K562 (cell line): ENCODE results near the gene PARD3B. TPM values are rescaled to one million over a fixed set of nuclear protein-coding genes. Genes with fewer than 3 reads are reported as not detected.

Experiments used
- ATAC-seq: fragments of 200-7000 bp; cut with Tn5 transposase; 3 replicates; pipeline ENCODE4 v1.9.1; 2020; ENCODE audit warnings: moderate library complexity
- BruUV-seq: library from RNA; stranded (reverse); fragments of 400-500 nt; replicated peaks from 2 replicates; lab custom pipeline; 2021; lab: Mats Ljungman, UMichigan
- CTCF ChIA-PET: fragments of 300-600 bp; formaldehyde crosslinking; extraction: SDS; loops from one replicate; lab custom pipeline; 2021; ENCODE audit warnings: low intra/inter-chr PET ratio; lab: Yijun Ruan, JAX
- POLR2A ChIA-PET: fragments of 300-600, 350-650 bp; sonication (Branson Sonifier 250); formaldehyde crosslinking; extraction: SDS; loops from one replicate; lab custom pipeline; 2021; ENCODE audit warnings: antibody characterized with exemption, inconsistent platforms; lab: Yijun Ruan, JAX
- DNase-seq, 4 experiments: peaks; one replicate each; pipeline versions ENCODE4 v3.0.0 to v3.0.0-alpha.2; 2011 to 2018; ENCODE audit warnings: low spot score in 3 of 4, mixed read lengths in 3 of 4; ENCODE audit errors: extremely low read depth in 1 of 4
- FAIRE-seq: peaks from 2 replicates; lab custom pipeline; 2011; peaks lifted over from hg19 to GRCh38; lab: Jason Lieb, UNC
- H2AFZ ChIP-seq: 2 replicates; pipeline ENCODE4 v1.6.0; 2011; ENCODE audit warnings: low read depth, low read length, control low read depth, inconsistent platforms
- H3K27ac ChIP-seq: fragments of 200-600 bp; 3 replicates; pipeline ENCODE4 v1.8.0; 2011; ENCODE audit warnings: low read depth, mild to moderate bottlenecking, control low read depth, inconsistent platforms, low read length, moderate library complexity, mixed read lengths; ENCODE audit errors: extremely low read depth
- H3K27me3 ChIP-seq, 2 experiments: fragments of 300-600 bp in 1 of 2; 2 replicates in 1 of 2; 3 replicates in 1 of 2; pipeline versions ENCODE4 v1.6.0 to v1.8.0; 2011; ENCODE audit warnings: inconsistent platforms in 2 of 2, low read length in 2 of 2, mild to moderate bottlenecking in 1 of 2, mixed read lengths in 1 of 2, moderate library complexity in 1 of 2; ENCODE audit not compliant: control insufficient read depth in 2 of 2, insufficient read depth in 2 of 2
- H3K36me3 ChIP-seq: fragments of 300-600 bp; 3 replicates; pipeline ENCODE4 v1.8.0; 2011; ENCODE audit warnings: mild to moderate bottlenecking, low read length, inconsistent platforms; ENCODE audit not compliant: control insufficient read depth, insufficient read depth
- H3K4me1 ChIP-seq, 2 experiments: fragments of 200-600 bp in 1 of 2; replicated peaks in 1 of 2; 2 replicates in 1 of 2; 3 replicates in 1 of 2; pipeline versions ENCODE4 v1.5.1 to v1.8.0; 2011; ENCODE audit warnings: inconsistent platforms in 2 of 2, low read length in 2 of 2, mild to moderate bottlenecking in 1 of 2, mixed read lengths in 1 of 2, moderate library complexity in 1 of 2; ENCODE audit not compliant: control insufficient read depth in 2 of 2, insufficient read depth in 2 of 2
- H3K4me2 ChIP-seq: 2 replicates; pipeline ENCODE4 v1.6.1; 2011; ENCODE audit warnings: low read length, control low read depth, inconsistent platforms, mixed read lengths; ENCODE audit not compliant: insufficient read depth
- H3K4me3 ChIP-seq: fragments of 200-600 bp; sonication (generic), shearing (Covaris generic); 2 replicates; pipeline ENCODE4 v1.5.1; 2016; ENCODE audit warnings: control low read depth, inconsistent platforms
- H3K79me2 ChIP-seq: fragments of 200-600 bp; 3 replicates; pipeline ENCODE4 v1.8.0; 2011; ENCODE audit warnings: low read length, inconsistent platforms; ENCODE audit not compliant: control insufficient read depth, insufficient read depth
- H3K9ac ChIP-seq, 2 experiments: 2 replicates each; pipeline versions ENCODE4 v1.6.0 to v1.6.1; 2011; ENCODE audit warnings: low read depth in 2 of 2, low read length in 2 of 2, control low read depth in 1 of 2, inconsistent platforms in 1 of 2, mild to moderate bottlenecking in 1 of 2, mixed read lengths in 1 of 2; ENCODE audit not compliant: insufficient read depth in 1 of 2
- H3K9me1 ChIP-seq: one replicate; pipeline ENCODE4 v1.6.0; 2011; ENCODE audit warnings: inconsistent platforms, mild to moderate bottlenecking, low read length, moderate library complexity; ENCODE audit not compliant: control insufficient read depth, insufficient read depth
- H3K9me3 ChIP-seq: replicated peaks from 2 replicates; pipeline ENCODE4 v1.5.1; 2011; ENCODE audit warnings: low read depth, low read length, inconsistent platforms; ENCODE audit not compliant: control insufficient read depth, insufficient read depth
- H4K20me1 ChIP-seq: replicated peaks from 2 replicates; pipeline ENCODE4 v1.6.1; 2011; ENCODE audit warnings: low read length, inconsistent platforms, mixed read lengths; ENCODE audit not compliant: control insufficient read depth, insufficient read depth
- DNMT1 ChIP-seq: fragments of 450-650 bp; IDR thresholded peaks from 2 replicates; pipeline ENCODE4 v1.6.1; 2016; ENCODE audit warnings: antibody characterized with exemption, mild to moderate bottlenecking
- WGBS: fragments of 100-300 bp; shearing (Covaris generic); methylation state at CpG from one replicate; pipeline ENCODE4 v1.1.6; 2016; ENCODE audit warnings: low coverage, mixed read lengths; ENCODE audit not compliant: insufficient coverage; ENCODE audit errors: missing lambda C conversion rate; 5-methylcytosine and 5-hydroxymethylcytosine counted together
- in situ Hi-C: fragments of 300-500 bp; cut with MboI; formaldehyde crosslinking; loops from 4 replicates; pipeline ENCODE4 v1.15.0; 2018; ENCODE audit warnings: inconsistent platforms, mixed read lengths
- intact Hi-C: fragments of 100-400 bp; cut with micrococcal nuclease; formaldehyde crosslinking; loops from 2 replicates; pipeline ENCODE4 v1.14.2; 2022
- polyA plus RNA-seq, 8 experiments: library from polyadenylated mRNA; depleted of rRNA in 4 of 8; stranded (reverse) in 5 of 8; unstranded in 3 of 8; fragments of >200 nt; fragmentation: Nextera tagmentation in 2 of 8; fragmentation: Illumina TruSeq in 1 of 8; extraction: Ambion mirVana in 2 of 8; extraction: Trizol in 1 of 8; gene quantifications; 2 replicates each; pipeline versions ENCODE4 v1.2.1 to v1.2.3, GENCODE V29; 2011 to 2014; ENCODE audit warnings: inconsistent platforms in 1 of 8, missing spikeins in 1 of 8
- total RNA-seq, 7 experiments: library from RNA; depleted of rRNA in 6 of 7; stranded (reverse); fragments of >200 nt in 6 of 7; fragmentation: Illumina TruSeq in 2 of 7; extraction: Trizol in 2 of 7; gene quantifications; 2 replicates each; pipeline versions ENCODE4 v1.2.1 to v1.2.3, GENCODE V29; 2011 to 2021; ENCODE audit warnings: low replicate concordance in 1 of 7
- TF ChIP-seq, protein P1 (sequence below): fragments of 250-450 bp; sonication (Bioruptor Pico); IDR thresholded peaks from 2 replicates; pipeline ENCODE4 v1.5.0; 2021; ENCODE audit warnings: mild to moderate bottlenecking, moderate library complexity
- TF ChIP-seq, protein P2 (sequence below), 2 experiments: fragments of 450-650 bp; formaldehyde crosslinking in 1 of 2; IDR thresholded peaks; 2 replicates each; pipeline versions ENCODE4 v1.4.0 to v1.6.1; 2014 to 2020; ENCODE audit warnings: mild to moderate bottlenecking in 2 of 2, borderline replicate concordance in 1 of 2, low read depth in 1 of 2

PARD3B gene
- total and polyA plus RNA-seq, 9 of the 15 experiments (the other 6 are each of a cell fraction or from before 2014, with no cell fraction given), result 0.15 to 3.0 (median 1.1) TPM

DNA sequence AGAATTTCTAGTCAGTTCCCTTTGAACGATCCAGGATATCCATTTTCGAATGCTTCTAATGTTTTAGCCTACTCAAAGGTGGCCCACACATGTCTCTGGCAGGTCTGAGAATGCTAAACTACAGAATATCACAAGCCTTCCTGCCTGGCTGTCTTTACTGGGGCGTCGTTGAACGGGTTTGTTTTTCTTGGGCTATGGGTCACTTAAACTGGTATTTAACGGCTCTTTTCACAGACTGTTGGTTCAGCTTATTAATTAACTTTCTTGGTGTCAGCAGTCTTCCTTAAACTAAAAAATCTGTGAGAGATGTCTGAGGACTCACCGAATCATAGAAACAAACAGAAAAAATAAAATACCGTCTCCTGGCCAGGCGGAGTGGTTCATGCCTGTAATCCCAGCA, 573.9 kb downstream of the PARD3B start:
- intact Hi-C loops (no loop called here), in situ Hi-C loops (no loop called here)
- no peak overlapping the region for H2AFZ ChIP-seq
- 46% methylated on average over 6 of the region's 9 CpGs for WGBS
- CTCF ChIA-PET, result no interaction called here
- TF ChIP-seq DNMT1, result no peak
- TF ChIP-seq, protein P1, sequence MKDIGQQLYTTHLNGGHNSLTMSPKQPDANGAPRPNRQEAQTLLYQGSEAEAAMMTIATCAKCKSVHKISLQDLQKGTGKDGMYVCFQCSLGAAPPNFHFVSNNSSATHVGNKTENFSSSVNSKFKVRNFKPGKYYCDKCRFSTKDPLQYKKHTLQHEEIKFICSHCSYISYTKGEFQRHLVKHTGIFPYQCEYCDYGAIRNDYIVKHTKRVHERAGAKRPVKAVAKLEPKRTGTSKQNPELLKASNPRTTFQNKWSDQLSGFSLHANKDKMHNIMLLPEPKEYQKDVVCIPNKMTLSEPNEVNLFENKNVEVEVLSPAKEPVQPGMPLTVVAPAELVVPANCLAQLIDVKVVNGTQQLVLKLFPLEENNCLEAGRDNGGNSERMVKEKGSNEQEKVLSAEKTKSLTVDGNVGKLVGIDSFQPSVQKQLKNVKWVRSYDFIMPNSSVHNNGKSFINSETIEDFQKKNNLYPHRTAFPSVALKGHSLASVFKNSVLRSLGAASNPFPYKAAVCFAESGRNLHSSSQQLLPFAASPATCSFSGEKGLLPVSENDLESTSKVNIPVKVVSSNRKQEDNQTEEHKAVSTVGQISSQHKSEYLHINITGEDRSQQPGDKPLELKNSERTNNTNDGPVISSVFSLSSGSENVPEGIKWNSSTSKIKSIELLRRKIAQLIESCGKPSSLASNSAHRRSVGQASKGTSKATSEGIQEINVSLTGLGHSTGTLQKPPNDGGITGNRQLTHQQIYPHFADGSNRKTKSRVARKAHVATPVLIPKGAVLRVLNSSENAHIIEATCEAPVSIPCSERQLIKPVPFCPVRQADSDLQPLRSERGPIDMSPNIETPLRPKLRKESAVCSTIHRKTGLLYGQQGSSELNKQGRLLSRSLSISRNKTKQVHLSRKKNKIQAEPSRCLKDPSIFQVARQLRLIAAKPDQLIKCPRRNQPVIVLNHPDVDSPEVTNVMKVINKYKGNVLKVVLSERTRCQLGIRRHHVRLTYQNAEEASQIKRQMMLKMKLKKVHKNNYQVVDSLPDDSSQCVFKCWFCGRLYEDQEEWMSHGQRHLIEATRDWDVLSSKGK (CRISPR knock-in tag), result no peak
- no peaks in the 10 kb centered on the region for H4K20me1 ChIP-seq
- no peaks in the 10 kb centered on the region for H3K27me3 ChIP-seq
- no peak overlapping the region for H3K4me3 ChIP-seq
- POLR2A ChIA-PET, result no interaction called here
- H3K4me1 ChIP-seq, result no peaks in the 10 kb centered on the region
- no peak overlapping the region for H3K4me2 ChIP-seq
- H3K9ac ChIP-seq, result no peak overlapping the region
- no peaks in the 10 kb centered on the region for H3K9me3 ChIP-seq
- no peak overlapping the region for H3K27ac ChIP-seq
- no peaks in the 10 kb centered on the region for H3K79me2 ChIP-seq
- BruUV-seq, result no TSS peak
- no peaks in the 10 kb centered on the region for H3K36me3 ChIP-seq
- DNase-seq (no peak), ATAC-seq (no peak), FAIRE-seq (no peak)
- no peaks in the 10 kb centered on the region for H3K9me1 ChIP-seq

DNA sequence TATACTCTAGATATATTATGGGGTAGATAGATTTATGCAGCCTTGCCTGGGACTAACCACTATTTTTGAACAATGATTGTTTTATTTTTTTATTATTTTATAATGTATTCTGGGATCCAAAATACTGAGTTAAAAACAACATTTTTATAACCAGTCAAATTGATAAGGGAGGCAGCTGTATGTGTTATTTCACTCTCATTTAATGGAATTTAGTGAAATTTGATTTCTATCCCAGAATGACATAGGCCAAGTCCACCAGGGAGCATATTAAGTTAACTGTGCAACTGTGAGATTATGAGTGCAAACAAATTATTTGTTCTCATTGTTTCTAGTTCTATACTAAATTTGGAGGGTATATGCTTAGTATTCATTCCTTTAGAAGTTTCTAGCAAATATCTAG, 583.5 kb downstream of the PARD3B start:
- CTCF ChIA-PET, result no interaction called here
- no TSS peak for BruUV-seq
- Histone ChIP-seq H3K9me3 (no peaks in the 10 kb centered on the region), H3K36me3 (no peaks in the 10 kb centered on the region), H3K4me1 (no peaks in the 10 kb centered on the region; a peak in 1 of 5 replicates), H3K79me2 (no peaks in the 10 kb centered on the region), H3K27ac (no peak overlapping the region), H3K27me3 (no peaks in the 10 kb centered on the region), H3K4me3 (no peak overlapping the region), H3K9me1 (no peaks in the 10 kb centered on the region), H2AFZ (no peak overlapping the region), H3K4me2 (no peak overlapping the region), H4K20me1 (no peaks in the 10 kb centered on the region), H3K9ac (no peak overlapping the region)
- ATAC-seq, result no peak
- in situ Hi-C loops, result no loop called here
- intact Hi-C loops, result no loop called here
- DNase-seq, result no peak
- no peak for FAIRE-seq
- POLR2A ChIA-PET, result no interaction called here
- TF ChIP-seq, protein P2, sequence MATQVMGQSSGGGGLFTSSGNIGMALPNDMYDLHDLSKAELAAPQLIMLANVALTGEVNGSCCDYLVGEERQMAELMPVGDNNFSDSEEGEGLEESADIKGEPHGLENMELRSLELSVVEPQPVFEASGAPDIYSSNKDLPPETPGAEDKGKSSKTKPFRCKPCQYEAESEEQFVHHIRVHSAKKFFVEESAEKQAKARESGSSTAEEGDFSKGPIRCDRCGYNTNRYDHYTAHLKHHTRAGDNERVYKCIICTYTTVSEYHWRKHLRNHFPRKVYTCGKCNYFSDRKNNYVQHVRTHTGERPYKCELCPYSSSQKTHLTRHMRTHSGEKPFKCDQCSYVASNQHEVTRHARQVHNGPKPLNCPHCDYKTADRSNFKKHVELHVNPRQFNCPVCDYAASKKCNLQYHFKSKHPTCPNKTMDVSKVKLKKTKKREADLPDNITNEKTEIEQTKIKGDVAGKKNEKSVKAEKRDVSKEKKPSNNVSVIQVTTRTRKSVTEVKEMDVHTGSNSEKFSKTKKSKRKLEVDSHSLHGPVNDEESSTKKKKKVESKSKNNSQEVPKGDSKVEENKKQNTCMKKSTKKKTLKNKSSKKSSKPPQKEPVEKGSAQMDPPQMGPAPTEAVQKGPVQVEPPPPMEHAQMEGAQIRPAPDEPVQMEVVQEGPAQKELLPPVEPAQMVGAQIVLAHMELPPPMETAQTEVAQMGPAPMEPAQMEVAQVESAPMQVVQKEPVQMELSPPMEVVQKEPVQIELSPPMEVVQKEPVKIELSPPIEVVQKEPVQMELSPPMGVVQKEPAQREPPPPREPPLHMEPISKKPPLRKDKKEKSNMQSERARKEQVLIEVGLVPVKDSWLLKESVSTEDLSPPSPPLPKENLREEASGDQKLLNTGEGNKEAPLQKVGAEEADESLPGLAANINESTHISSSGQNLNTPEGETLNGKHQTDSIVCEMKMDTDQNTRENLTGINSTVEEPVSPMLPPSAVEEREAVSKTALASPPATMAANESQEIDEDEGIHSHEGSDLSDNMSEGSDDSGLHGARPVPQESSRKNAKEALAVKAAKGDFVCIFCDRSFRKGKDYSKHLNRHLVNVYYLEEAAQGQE (IDR thresholded peaks at IDR 0.05; ENCODE audit: borderline replicate concordance), result no peak
- TF ChIP-seq, protein P2 (CRISPR knock-in tag; IDR thresholded peaks at IDR 0.05; ENCODE audit: low read depth), result no peak
